Measurements from ENCODE around the gene CLRN3.

- no peak for TF ChIP-seq EZH2 (IDR thresholded peaks at IDR 0.05; ENCODE audit: insufficient read depth, poor library complexity, severe bottlenecking)
- no peak for TF ChIP-seq EZH2phosphoT487 (IDR thresholded peaks at IDR 0.05; ENCODE audit: insufficient read depth, low read depth)
These were observed 37.8 kb downstream of the CLRN3 start for GRCh38 chr10:127854769-127855590.

Measured in GM23248 (cell line).